ENCODE measurements around the gene RBM18.

Gene RBM18

GRCh38 chr9:122234022-122234748 is 30.5 kb downstream of the RBM18 start:
- Histone ChIP-seq H3K9me2 (ENCODE audit: low read depth, low read length) (no peaks in the 10 kb centered on the region), H3K4me1 (ENCODE audit: insufficient read depth, low read length, severe bottlenecking) (no peaks in the 10 kb centered on the region), H4K20me1 (ENCODE audit: insufficient read depth, low read length) (no peaks in the 10 kb centered on the region), H3K27ac (ENCODE audit: low read depth, low read length, poor library complexity, severe bottlenecking) (no peak overlapping the region), H2AFZ (ENCODE audit: low read length) (no peak overlapping the region), H3K79me2 (ENCODE audit: insufficient read depth, low read length) (no peaks in the 10 kb centered on the region), H3F3A (ENCODE audit: insufficient read depth, low read length) (no peaks in the 10 kb centered on the region), H3K9ac (ENCODE audit: low read length) (no peak overlapping the region), H3K4me3 (ENCODE audit: low read depth, low read length, poor library complexity, severe bottlenecking) (no peak overlapping the region), H3K27me3 (ENCODE audit: insufficient read depth, low read length) (no peaks in the 10 kb centered on the region), H3K36me3 (ENCODE audit: insufficient read depth, low read length) (0 out of 2 replicates have a peak, but pooled peaks cover 8% of the 10 kb centered on the region), H3K4me2 (ENCODE audit: low read length) (no peak overlapping the region), H3K9me3 (ENCODE audit: low read length) (no peaks in the 10 kb centered on the region)
- TF ChIP-seq EZH2 (IDR thresholded peaks at IDR 0.05; ENCODE audit: borderline replicate concordance, low read length): no peak
- TF ChIP-seq CTCF (IDR thresholded peaks at IDR 0.05; ENCODE audit: low read length): no peak

GRCh38 chr9:122232796-122233306 is 31.8 kb downstream of the RBM18 start:
- no peak overlapping the region for H2AFZ ChIP-seq (ENCODE audit: low read length)
- H3K36me3 ChIP-seq (ENCODE audit: insufficient read depth, low read length): no peaks in the 10 kb centered on the region
- no peaks in the 10 kb centered on the region for H3K9me3 ChIP-seq (ENCODE audit: low read length)
- H4K20me1 ChIP-seq (ENCODE audit: insufficient read depth, low read length): no peaks in the 10 kb centered on the region
- no peak overlapping the region for H3K27ac ChIP-seq (ENCODE audit: low read depth, low read length, poor library complexity, severe bottlenecking)
- no peaks in the 10 kb centered on the region for H3K79me2 ChIP-seq (ENCODE audit: insufficient read depth, low read length)
- H3F3A ChIP-seq (ENCODE audit: insufficient read depth, low read length): no peaks in the 10 kb centered on the region
- no peak overlapping the region for H3K4me3 ChIP-seq (ENCODE audit: low read depth, low read length, poor library complexity, severe bottlenecking)
- H3K4me2 ChIP-seq (ENCODE audit: low read length): no peak overlapping the region
- H3K9ac ChIP-seq (ENCODE audit: low read length): no peak overlapping the region
- no peak for TF ChIP-seq CTCF (IDR thresholded peaks at IDR 0.05; ENCODE audit: low read length)
- no peak for TF ChIP-seq EZH2 (IDR thresholded peaks at IDR 0.05; ENCODE audit: borderline replicate concordance, low read length)
- H3K27me3 ChIP-seq (ENCODE audit: insufficient read depth, low read length): no peaks in the 10 kb centered on the region
- H3K4me1 ChIP-seq (ENCODE audit: insufficient read depth, low read length, severe bottlenecking): no peaks in the 10 kb centered on the region
- no peaks in the 10 kb centered on the region for H3K9me2 ChIP-seq (ENCODE audit: low read depth, low read length)

GRCh38 chr9:122229485-122229837 is 35.2 kb downstream of the RBM18 start:
- Histone ChIP-seq H3K4me2 (ENCODE audit: low read length) (no peak overlapping the region), H3K27me3 (ENCODE audit: insufficient read depth, low read length) (no peaks in the 10 kb centered on the region), H2AFZ (ENCODE audit: low read length) (no peak overlapping the region)

More at GRCh38 chr9:122229485-122229837, 35.2 kb downstream of the RBM18 start:
- H3K4me1 ChIP-seq (ENCODE audit: insufficient read depth, low read length, severe bottlenecking): no peaks in the 10 kb centered on the region
- TF ChIP-seq CTCF (IDR thresholded peaks at IDR 0.05; ENCODE audit: low read length) (no peak), EZH2 (IDR thresholded peaks at IDR 0.05; ENCODE audit: borderline replicate concordance, low read length) (no peak)
- H3K79me2 ChIP-seq (ENCODE audit: insufficient read depth, low read length): no peaks in the 10 kb centered on the region
- H3K9me3 ChIP-seq (ENCODE audit: low read length): no peaks in the 10 kb centered on the region
- H3K27ac ChIP-seq (ENCODE audit: low read depth, low read length, poor library complexity, severe bottlenecking): no peak overlapping the region
- H3F3A ChIP-seq (ENCODE audit: insufficient read depth, low read length): no peaks in the 10 kb centered on the region
- H3K4me3 ChIP-seq (ENCODE audit: low read depth, low read length, poor library complexity, severe bottlenecking): no peak overlapping the region
- no peak overlapping the region for H3K9ac ChIP-seq (ENCODE audit: low read length)
- H3K36me3 ChIP-seq (ENCODE audit: insufficient read depth, low read length): no peaks in the 10 kb centered on the region
- H3K9me2 ChIP-seq (ENCODE audit: low read depth, low read length): no peaks in the 10 kb centered on the region
- H4K20me1 ChIP-seq (ENCODE audit: insufficient read depth, low read length): no peaks in the 10 kb centered on the region
